Panc1 (cell line): ENCODE results near the gene CATSPERB. TPM values are rescaled to one million over a fixed set of nuclear protein-coding genes. Genes with fewer than 3 reads are reported as not detected.

ENCODE experiments used
- ATAC-seq: fragments of 200-7000 bp; cut with Tn5 transposase; 2 replicates; pipeline ENCODE4 v1.9.1; 2020; ENCODE audit warnings: mild to moderate bottlenecking, moderate library complexity
- BruUV-seq: library from RNA; stranded (reverse); fragments of 400-500 nt; replicated peaks from 2 replicates; lab custom pipeline; 2021; lab: Mats Ljungman, UMichigan
- CTCF ChIA-PET: fragments of 300-600 bp; sonication (Branson Sonifier 250); formaldehyde crosslinking; loops from one replicate; lab custom pipeline; 2022; ENCODE audit warnings: antibody characterized with exemption; lab: Charles Lee
- POLR2A ChIA-PET: fragments of 300-600 bp; sonication (Branson Sonifier 250); formaldehyde crosslinking; loops from one replicate; lab custom pipeline; 2022; ENCODE audit warnings: antibody characterized with exemption; lab: Charles Lee
- DNase-seq: peaks from one replicate; pipeline ENCODE4 v3.0.0-alpha.2; 2010; ENCODE audit warnings: low read depth, low spot score
- H3K27ac ChIP-seq: 2 replicates; pipeline ENCODE4 v1.5.1; 2011; ENCODE audit warnings: mild to moderate bottlenecking, low read length, inconsistent platforms
- H3K27me3 ChIP-seq: fragments of 200-500 bp; sonication (Bioruptor generic); 2 replicates; pipeline ENCODE4 v1.6.0; 2014; ENCODE audit warnings: low read length, inconsistent platforms; ENCODE audit not compliant: control insufficient read depth, insufficient read depth
- H3K36me3 ChIP-seq: fragments of 200-500 bp; sonication (Bioruptor generic); 2 replicates; pipeline ENCODE4 v1.5.1; 2014; ENCODE audit warnings: inconsistent platforms, mild to moderate bottlenecking, low read length, moderate library complexity; ENCODE audit not compliant: control insufficient read depth, insufficient read depth
- H3K4me1 ChIP-seq: 2 replicates; pipeline ENCODE4 v1.5.1; 2011; ENCODE audit warnings: inconsistent platforms, mild to moderate bottlenecking, low read length, moderate library complexity; ENCODE audit not compliant: control insufficient read depth, insufficient read depth
- H3K4me3 ChIP-seq, 2 experiments: 2 replicates each; pipeline ENCODE4 v1.5.1; 2011 to 2012; ENCODE audit warnings: low read depth in 2 of 2, low read length in 2 of 2, mild to moderate bottlenecking in 2 of 2, inconsistent platforms in 1 of 2, moderate library complexity in 1 of 2
- H3K9me3 ChIP-seq: fragments of 200-500 bp; sonication (Bioruptor generic); 2 replicates; pipeline ENCODE4 v1.5.1; 2014; ENCODE audit warnings: low read depth, mild to moderate bottlenecking, inconsistent platforms, low read length, moderate library complexity; ENCODE audit not compliant: control insufficient read depth, insufficient read depth
- POLR2AphosphoS5 ChIP-seq: IDR thresholded peaks from 2 replicates; pipeline ENCODE4 v1.6.1; 2012; ENCODE audit warnings: mild to moderate bottlenecking, low read depth, low read length, moderate library complexity
- SIN3A ChIP-seq: IDR thresholded peaks from 2 replicates; pipeline ENCODE4 v1.6.1; 2012; ENCODE audit warnings: low read depth, mild to moderate bottlenecking, low read length, moderate library complexity, borderline replicate concordance; ENCODE audit not compliant: insufficient read depth
- TCF7L2 ChIP-seq: IDR thresholded peaks from 2 replicates; pipeline ENCODE4 v1.6.1; 2011; ENCODE audit warnings: mild to moderate bottlenecking, low read depth, low read length, inconsistent platforms
- in situ Hi-C: cut with HindIII; loops from 2 replicates; pipeline ENCODE4 v1.10.0; 2016; ENCODE audit warnings: low sequenced_read_pairs, low pct_unique_long_range_greater_than_20kb
- intact Hi-C: fragments of 100-400 bp; cut with micrococcal nuclease; formaldehyde crosslinking; loops from one replicate; pipeline ENCODE4 v1.10.0; 2022; ENCODE audit not compliant: unreplicated experiment
- total RNA-seq: library from RNA; stranded (reverse); gene quantifications from one replicate; pipeline ENCODE4 v1.2.1, GENCODE V29; 2021; ENCODE audit not compliant: unreplicated experiment
- TF ChIP-seq, protein P1 (sequence below), 2 experiments: IDR thresholded peaks; 2 replicates each; pipeline ENCODE4 v1.6.1; 2011 to 2012; ENCODE audit warnings: low read depth in 2 of 2, control low read depth in 1 of 2, low read length in 1 of 2, mild to moderate bottlenecking in 1 of 2, moderate library complexity in 1 of 2; ENCODE audit not compliant: insufficient read depth in 1 of 2
- TF ChIP-seq, protein P2 (sequence below): fragments of 450-650 bp; IDR thresholded peaks from 2 replicates; pipeline ENCODE4 v1.5.1; 2017; ENCODE audit warnings: mild to moderate bottlenecking

The CATSPERB gene
- total RNA-seq, 1 experiment from 2014 or later, result not detected

DNA sequence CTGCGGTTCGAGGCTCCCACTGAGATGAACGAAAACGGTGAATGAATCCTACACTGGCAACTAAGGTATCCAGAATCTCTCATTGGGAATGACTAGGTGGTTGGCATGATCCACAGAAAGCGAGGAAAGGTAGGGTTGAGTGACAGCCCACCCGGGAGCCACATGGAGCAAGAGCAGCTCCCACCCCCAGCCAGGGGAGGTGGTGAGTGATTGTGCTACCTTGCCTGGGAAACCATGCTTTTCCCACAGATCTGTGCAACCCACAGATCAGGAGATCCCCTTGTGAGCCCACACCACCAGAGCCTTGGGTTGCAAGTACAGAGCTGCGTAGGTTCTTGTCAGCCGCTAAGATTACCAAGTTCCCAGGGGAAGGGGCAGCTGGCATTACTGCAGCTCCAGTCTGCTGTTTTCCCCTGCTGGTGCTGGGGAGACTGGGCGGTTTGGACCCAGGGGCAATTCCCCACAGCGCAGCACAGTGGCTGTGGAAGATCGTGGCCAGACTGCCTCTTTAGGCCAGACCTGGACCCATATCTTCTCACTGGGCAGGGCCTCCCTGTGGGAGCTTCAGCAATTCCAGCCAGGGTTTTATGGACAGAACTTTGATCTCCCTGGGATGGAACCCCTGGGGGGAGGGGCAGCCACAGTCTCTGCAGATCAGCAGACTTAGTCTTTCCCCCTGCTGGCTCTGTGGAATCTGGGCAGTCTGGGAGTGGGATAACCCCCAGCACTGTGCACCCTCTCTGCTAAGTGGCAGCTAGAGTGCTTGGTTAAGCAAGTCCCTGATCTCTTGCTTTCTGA lies 177.2 kb downstream of the CATSPERB start:
- BruUV-seq, result no TSS peak
- no peaks in the 10 kb centered on the region for H3K27me3 ChIP-seq
- no peak overlapping the region for H3K4me3 ChIP-seq
- H3K4me1 ChIP-seq, result no peaks in the 10 kb centered on the region
- H3K36me3 ChIP-seq, result no peaks in the 10 kb centered on the region
- intact Hi-C loops (no loop called here), in situ Hi-C loops (no loop called here)
- H3K9me3 ChIP-seq, result no peaks in the 10 kb centered on the region
- ChIA-PET POLR2A (no interaction called here), CTCF (no interaction called here)
- no peak for ATAC-seq
- no peak for DNase-seq
- TF ChIP-seq, protein P1, sequence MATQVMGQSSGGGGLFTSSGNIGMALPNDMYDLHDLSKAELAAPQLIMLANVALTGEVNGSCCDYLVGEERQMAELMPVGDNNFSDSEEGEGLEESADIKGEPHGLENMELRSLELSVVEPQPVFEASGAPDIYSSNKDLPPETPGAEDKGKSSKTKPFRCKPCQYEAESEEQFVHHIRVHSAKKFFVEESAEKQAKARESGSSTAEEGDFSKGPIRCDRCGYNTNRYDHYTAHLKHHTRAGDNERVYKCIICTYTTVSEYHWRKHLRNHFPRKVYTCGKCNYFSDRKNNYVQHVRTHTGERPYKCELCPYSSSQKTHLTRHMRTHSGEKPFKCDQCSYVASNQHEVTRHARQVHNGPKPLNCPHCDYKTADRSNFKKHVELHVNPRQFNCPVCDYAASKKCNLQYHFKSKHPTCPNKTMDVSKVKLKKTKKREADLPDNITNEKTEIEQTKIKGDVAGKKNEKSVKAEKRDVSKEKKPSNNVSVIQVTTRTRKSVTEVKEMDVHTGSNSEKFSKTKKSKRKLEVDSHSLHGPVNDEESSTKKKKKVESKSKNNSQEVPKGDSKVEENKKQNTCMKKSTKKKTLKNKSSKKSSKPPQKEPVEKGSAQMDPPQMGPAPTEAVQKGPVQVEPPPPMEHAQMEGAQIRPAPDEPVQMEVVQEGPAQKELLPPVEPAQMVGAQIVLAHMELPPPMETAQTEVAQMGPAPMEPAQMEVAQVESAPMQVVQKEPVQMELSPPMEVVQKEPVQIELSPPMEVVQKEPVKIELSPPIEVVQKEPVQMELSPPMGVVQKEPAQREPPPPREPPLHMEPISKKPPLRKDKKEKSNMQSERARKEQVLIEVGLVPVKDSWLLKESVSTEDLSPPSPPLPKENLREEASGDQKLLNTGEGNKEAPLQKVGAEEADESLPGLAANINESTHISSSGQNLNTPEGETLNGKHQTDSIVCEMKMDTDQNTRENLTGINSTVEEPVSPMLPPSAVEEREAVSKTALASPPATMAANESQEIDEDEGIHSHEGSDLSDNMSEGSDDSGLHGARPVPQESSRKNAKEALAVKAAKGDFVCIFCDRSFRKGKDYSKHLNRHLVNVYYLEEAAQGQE (IDR thresholded peaks at IDR 0.05; ENCODE audit: insufficient read depth in 1 of 2, low read depth in 2 of 2, low read length in 1 of 2), result no peak
- TF ChIP-seq, protein P2, sequence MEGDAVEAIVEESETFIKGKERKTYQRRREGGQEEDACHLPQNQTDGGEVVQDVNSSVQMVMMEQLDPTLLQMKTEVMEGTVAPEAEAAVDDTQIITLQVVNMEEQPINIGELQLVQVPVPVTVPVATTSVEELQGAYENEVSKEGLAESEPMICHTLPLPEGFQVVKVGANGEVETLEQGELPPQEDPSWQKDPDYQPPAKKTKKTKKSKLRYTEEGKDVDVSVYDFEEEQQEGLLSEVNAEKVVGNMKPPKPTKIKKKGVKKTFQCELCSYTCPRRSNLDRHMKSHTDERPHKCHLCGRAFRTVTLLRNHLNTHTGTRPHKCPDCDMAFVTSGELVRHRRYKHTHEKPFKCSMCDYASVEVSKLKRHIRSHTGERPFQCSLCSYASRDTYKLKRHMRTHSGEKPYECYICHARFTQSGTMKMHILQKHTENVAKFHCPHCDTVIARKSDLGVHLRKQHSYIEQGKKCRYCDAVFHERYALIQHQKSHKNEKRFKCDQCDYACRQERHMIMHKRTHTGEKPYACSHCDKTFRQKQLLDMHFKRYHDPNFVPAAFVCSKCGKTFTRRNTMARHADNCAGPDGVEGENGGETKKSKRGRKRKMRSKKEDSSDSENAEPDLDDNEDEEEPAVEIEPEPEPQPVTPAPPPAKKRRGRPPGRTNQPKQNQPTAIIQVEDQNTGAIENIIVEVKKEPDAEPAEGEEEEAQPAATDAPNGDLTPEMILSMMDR, result no peak
- H3K27ac ChIP-seq, result no peak overlapping the region

- POLR2A ChIA-PET, result no interaction called here
Measured at GRCh38 chr14:91548108-91548507, 183.8 kb downstream of the CATSPERB start.

More at GRCh38 chr14:91548108-91548507, 183.8 kb downstream of the CATSPERB start:
- BruUV-seq, result no TSS peak
- Histone ChIP-seq H3K36me3 (no peaks in the 10 kb centered on the region), H3K9me3 (no peaks in the 10 kb centered on the region), H3K4me1 (no peaks in the 10 kb centered on the region), H3K4me3 (no peak overlapping the region), H3K27me3 (no peaks in the 10 kb centered on the region), H3K27ac (no peak overlapping the region)
- ATAC-seq (no peak), DNase-seq (no peak)
- TF ChIP-seq, protein P1 (IDR thresholded peaks at IDR 0.05; ENCODE audit: insufficient read depth in 1 of 2, low read depth in 2 of 2, low read length in 1 of 2), result no peak
- TF ChIP-seq POLR2AphosphoS5, result no peak
- no peak for TF ChIP-seq TCF7L2
- TF ChIP-seq, protein P2, result no peak
- no peak for TF ChIP-seq SIN3A
- in situ Hi-C loops, result no loop called here
- intact Hi-C loops, result no loop called here
- CTCF ChIA-PET, result interaction anchor here (0.7 kb wide), 1 partner anchor 25 kb away, joined by 3 read pairs; no protein-coding TSS in a partner anchor
